PC-3 (cell line): Measurements from ENCODE around the gene NDUFC1. TPM values are rescaled to one million over a fixed set of nuclear protein-coding genes. Genes with fewer than 3 reads are reported as not detected.
"Not testable (repeated sequence)": the region's sequence is repeated elsewhere in the genome, so short reads cannot be mapped to it uniquely, and the experiment has no call there.

Experiments used
- ATAC-seq: fragments of 200-7000 bp; cut with Tn5 transposase; 2 replicates; pipeline ENCODE4 v1.9.1; 2020; ENCODE audit warnings: mild to moderate bottlenecking, moderate library complexity
- BruUV-seq: library from RNA; stranded (reverse); fragments of 400-500 nt; replicated peaks from 2 replicates; lab custom pipeline; 2021; lab: Mats Ljungman, UMichigan
- CTCF ChIA-PET: fragments of 300-600 bp; sonication (Branson Sonifier 250); formaldehyde crosslinking; loops from one replicate; lab custom pipeline; 2022; ENCODE audit warnings: antibody characterized with exemption; lab: Charles Lee
- POLR2A ChIA-PET: fragments of 300-600 bp; sonication (Branson Sonifier 250); formaldehyde crosslinking; loops from one replicate; lab custom pipeline; 2022; ENCODE audit warnings: antibody characterized with exemption; ENCODE audit not compliant: unreplicated experiment; lab: Charles Lee
- DNase-seq: peaks from one replicate; pipeline ENCODE4 v3.0.0-alpha.2; 2015
- H2AFZ ChIP-seq: fragments of 300-600 bp; sonication (generic); 2 replicates; pipeline ENCODE4 v1.6.0; 2016; ENCODE audit warnings: antibody characterized with exemption, low read length
- H3F3A ChIP-seq: fragments of 300-600 bp; sonication (generic); one replicate; pipeline ENCODE4 v1.6.0; 2017; ENCODE audit warnings: antibody characterized with exemption, low read length, control low read depth, mild to moderate bottlenecking; ENCODE audit not compliant: unreplicated experiment
- H3K27ac ChIP-seq: fragments of 300-600 bp; sonication (generic); 2 replicates; pipeline ENCODE4 v1.5.1; 2016; ENCODE audit warnings: mild to moderate bottlenecking, low read length
- H3K27me3 ChIP-seq: fragments of 300-600 bp; sonication (generic); 2 replicates; pipeline ENCODE4 v1.6.1; 2016; ENCODE audit warnings: low read length, mixed read lengths
- H3K36me3 ChIP-seq: fragments of 300-600 bp; sonication (generic); 2 replicates; pipeline ENCODE4 v1.6.1; 2016; ENCODE audit warnings: low read depth, mixed run types, low read length, mixed read lengths
- H3K4me1 ChIP-seq: fragments of 300-600 bp; sonication (generic); 2 replicates; pipeline ENCODE4 v1.5.1; 2016; ENCODE audit warnings: low read length; ENCODE audit not compliant: insufficient read depth
- H3K4me2 ChIP-seq: fragments of 300-600 bp; sonication (generic); 2 replicates; pipeline ENCODE4 v1.6.0; 2016; ENCODE audit warnings: low read length
- H3K4me3 ChIP-seq: fragments of 300-600 bp; sonication (generic); 2 replicates; pipeline ENCODE4 v1.5.1; 2016; ENCODE audit warnings: mild to moderate bottlenecking, low read length, mixed read lengths
- H3K79me2 ChIP-seq: fragments of 300-600 bp; sonication (generic); 2 replicates; pipeline ENCODE4 v1.6.1; 2017; ENCODE audit warnings: low read length, mixed read lengths
- H3K9ac ChIP-seq: fragments of 300-600 bp; sonication (generic); 2 replicates; pipeline ENCODE4 v1.6.0; 2016; ENCODE audit warnings: mild to moderate bottlenecking, low read length
- H3K9me2 ChIP-seq: fragments of 300-600 bp; sonication (generic); replicated peaks from 2 replicates; pipeline ENCODE4 v1.6.1; 2016; ENCODE audit warnings: mixed run types, low read length, mixed read lengths
- H3K9me3 ChIP-seq: fragments of 300-600 bp; sonication (generic); 2 replicates; pipeline ENCODE4 v1.6.1; 2016; ENCODE audit warnings: low read length, mixed read lengths
- H4K20me1 ChIP-seq: fragments of 300-600 bp; sonication (generic); 2 replicates; pipeline ENCODE4 v1.6.1; 2016; ENCODE audit warnings: low read length, mixed read lengths
- EZH2 ChIP-seq: fragments of 300-600 bp; sonication (generic); IDR thresholded peaks from one replicate; pipeline ENCODE4 v1.6.1; 2017; ENCODE audit warnings: antibody characterized with exemption, mild to moderate bottlenecking, low read length; ENCODE audit not compliant: unreplicated experiment
- EZH2phosphoT487 ChIP-seq: fragments of 300-600 bp; sonication (generic); IDR thresholded peaks from 2 replicates; pipeline ENCODE4 v1.6.1; 2018; ENCODE audit warnings: mild to moderate bottlenecking, antibody characterized with exemption, low read length, borderline replicate concordance
- intact Hi-C: fragments of 100-400 bp; cut with micrococcal nuclease; formaldehyde crosslinking; loops from 2 replicates; pipeline ENCODE4 v1.9.0; 2023
- total RNA-seq: library from RNA; depleted of rRNA; stranded (reverse); fragments of >200 nt; gene quantifications from 2 replicates; pipeline ENCODE4 v1.2.3, GENCODE V29; 2014
- TF ChIP-seq, protein P1 (sequence below): fragments of 300-600 bp; sonication (generic); conservative IDR thresholded peaks from 2 replicates; pipeline ENCODE4 v1.5.1; 2017; ENCODE audit warnings: antibody characterized with exemption, low read depth, mild to moderate bottlenecking, low read length

NDUFC1 gene
- total RNA-seq, 1 experiment from 2014 or later = 92.9 TPM

DNA sequence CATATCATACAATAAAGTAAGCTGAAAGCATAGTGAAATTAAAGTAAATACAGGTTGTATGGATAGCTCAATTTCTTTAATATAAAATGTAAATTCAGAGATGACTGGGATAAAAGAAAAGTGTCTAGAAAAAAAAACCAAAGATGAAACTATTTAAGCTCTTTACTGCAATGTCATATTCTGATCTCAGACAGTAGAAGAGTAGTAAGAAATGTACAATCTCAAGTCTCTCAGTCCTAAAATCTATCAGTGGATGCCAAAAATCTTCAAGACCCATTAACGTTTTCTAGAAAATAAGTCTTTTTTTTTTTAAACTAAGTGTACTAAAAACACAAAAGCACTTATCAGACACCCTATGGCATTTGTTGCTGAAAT lies 36.1 kb downstream of the NDUFC1 start:
- Histone ChIP-seq H3K27me3 (no peaks in the 10 kb centered on the region), H3K36me3 (no peaks in the 10 kb centered on the region), H3K4me3 (no peak overlapping the region), H3K4me2 (no peak overlapping the region), H3K79me2 (no peaks in the 10 kb centered on the region), H3K9ac (no peak overlapping the region), H3F3A (no peaks in the 10 kb centered on the region), H2AFZ (no peak overlapping the region), H4K20me1 (no peaks in the 10 kb centered on the region), H3K4me1 (peaks cover 14% of the 10 kb centered on the region), H3K9me2 (no peaks in the 10 kb centered on the region), H3K9me3 (no peaks in the 10 kb centered on the region), H3K27ac (no peak overlapping the region)
- DNase-seq (no peak), ATAC-seq (no peak)
- no peak for TF ChIP-seq EZH2
- TF ChIP-seq, protein P1, sequence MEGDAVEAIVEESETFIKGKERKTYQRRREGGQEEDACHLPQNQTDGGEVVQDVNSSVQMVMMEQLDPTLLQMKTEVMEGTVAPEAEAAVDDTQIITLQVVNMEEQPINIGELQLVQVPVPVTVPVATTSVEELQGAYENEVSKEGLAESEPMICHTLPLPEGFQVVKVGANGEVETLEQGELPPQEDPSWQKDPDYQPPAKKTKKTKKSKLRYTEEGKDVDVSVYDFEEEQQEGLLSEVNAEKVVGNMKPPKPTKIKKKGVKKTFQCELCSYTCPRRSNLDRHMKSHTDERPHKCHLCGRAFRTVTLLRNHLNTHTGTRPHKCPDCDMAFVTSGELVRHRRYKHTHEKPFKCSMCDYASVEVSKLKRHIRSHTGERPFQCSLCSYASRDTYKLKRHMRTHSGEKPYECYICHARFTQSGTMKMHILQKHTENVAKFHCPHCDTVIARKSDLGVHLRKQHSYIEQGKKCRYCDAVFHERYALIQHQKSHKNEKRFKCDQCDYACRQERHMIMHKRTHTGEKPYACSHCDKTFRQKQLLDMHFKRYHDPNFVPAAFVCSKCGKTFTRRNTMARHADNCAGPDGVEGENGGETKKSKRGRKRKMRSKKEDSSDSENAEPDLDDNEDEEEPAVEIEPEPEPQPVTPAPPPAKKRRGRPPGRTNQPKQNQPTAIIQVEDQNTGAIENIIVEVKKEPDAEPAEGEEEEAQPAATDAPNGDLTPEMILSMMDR = no peak
- TF ChIP-seq EZH2phosphoT487 = no peak
- CTCF ChIA-PET = no interaction called here
- intact Hi-C loops = no loop called here
- BruUV-seq = no TSS peak
- POLR2A ChIA-PET = no interaction called here

GRCh38 chr4:139265654-139266053 lies 36.6 kb downstream of the NDUFC1 start:
- H2AFZ ChIP-seq = no peak overlapping the region
- no peak for ATAC-seq
- DNase-seq = no peak
- no TSS peak for BruUV-seq
- no peaks in the 10 kb centered on the region for H3K9me3 ChIP-seq
- H3K9ac ChIP-seq = no peak overlapping the region
- TF ChIP-seq EZH2 (no peak), EZH2phosphoT487 (no peak)
- TF ChIP-seq, protein P1 = no peak
- intact Hi-C loops = no loop called here
- no peaks in the 10 kb centered on the region for H4K20me1 ChIP-seq
- H3F3A ChIP-seq = no peaks in the 10 kb centered on the region
- H3K4me1 ChIP-seq = peaks cover 14% of the 10 kb centered on the region
- ChIA-PET POLR2A (no interaction called here), CTCF (no interaction called here)
- no peaks in the 10 kb centered on the region for H3K27me3 ChIP-seq
- no peak overlapping the region for H3K4me2 ChIP-seq
- no peaks in the 10 kb centered on the region for H3K9me2 ChIP-seq
- H3K36me3 ChIP-seq = no peaks in the 10 kb centered on the region
- no peak overlapping the region for H3K27ac ChIP-seq
- no peaks in the 10 kb centered on the region for H3K79me2 ChIP-seq
- H3K4me3 ChIP-seq = no peak overlapping the region

- TF ChIP-seq EZH2 = no peak
- H4K20me1 ChIP-seq = no peaks in the 10 kb centered on the region
- H3K4me3 ChIP-seq = no peak overlapping the region
- no TSS peak for BruUV-seq
- H2AFZ ChIP-seq = no peak overlapping the region
- ATAC-seq (no peak), DNase-seq (no peak)
- intact Hi-C loops = no loop called here
- no peaks in the 10 kb centered on the region for H3K4me1 ChIP-seq
- H3K9me2 ChIP-seq = no peaks in the 10 kb centered on the region
- no peak overlapping the region for H3K4me2 ChIP-seq
- no peaks in the 10 kb centered on the region for H3K27me3 ChIP-seq
- H3K36me3 ChIP-seq = no peaks in the 10 kb centered on the region
- no peaks in the 10 kb centered on the region for H3F3A ChIP-seq
- ChIA-PET POLR2A (no interaction called here), CTCF (no interaction called here)
- no peak overlapping the region for H3K27ac ChIP-seq
- no peak overlapping the region for H3K9ac ChIP-seq
- no peaks in the 10 kb centered on the region for H3K79me2 ChIP-seq
- H3K9me3 ChIP-seq = no peaks in the 10 kb centered on the region
Measured at GRCh38 chr4:139256349-139256748, 45.9 kb downstream of the NDUFC1 start.

GRCh38 chr4:139255581-139255980 lies 46.7 kb downstream of the NDUFC1 start:
- H4K20me1 ChIP-seq, H3K79me2 ChIP-seq, H3K27me3 ChIP-seq, H3K4me1 ChIP-seq, DNase-seq, H3K36me3 ChIP-seq, intact Hi-C loops, H2AFZ ChIP-seq, H3K9me2 ChIP-seq, H3K9me3 ChIP-seq, H3F3A ChIP-seq, POLR2A ChIA-PET, ATAC-seq, H3K4me2 ChIP-seq, BruUV-seq, H3K27ac ChIP-seq, CTCF ChIA-PET, H3K9ac ChIP-seq, H3K4me3 ChIP-seq: not testable (repeated sequence)
